Measurements from ENCODE around the gene OR10H1.

The OR10H1 gene

GRCh38 chr19:15831626-15832025 lies 16.2 kb upstream of the OR10H1 start:
- TF ChIP-seq RARB (CRISPR knock-in tag; IDR thresholded peaks at IDR 0.05) (no peak), ESRRG (CRISPR knock-in tag; IDR thresholded peaks at IDR 0.05) (no peak), CSDC2 (CRISPR knock-in tag; IDR thresholded peaks at IDR 0.05) (no peak), TCF4 (CRISPR knock-in tag; IDR thresholded peaks at IDR 0.05; ENCODE audit: borderline replicate concordance) (no peak), BACH2 (CRISPR knock-in tag; IDR thresholded peaks at IDR 0.05; ENCODE audit: borderline replicate concordance) (no peak), ZNF565 (CRISPR knock-in tag; conservative IDR thresholded peaks at IDR 0.05; ENCODE audit: low read depth) (no peak), ZC3H10 (CRISPR knock-in tag; IDR thresholded peaks at IDR 0.05) (no peak), SNAI2 (CRISPR knock-in tag; IDR thresholded peaks at IDR 0.05) (no peak), ARNTL (CRISPR knock-in tag; IDR thresholded peaks at IDR 0.05; ENCODE audit: borderline replicate concordance, low read depth) (no peak), TOX (CRISPR knock-in tag; IDR thresholded peaks at IDR 0.05; ENCODE audit: borderline replicate concordance) (no peak), CSRNP3 (CRISPR knock-in tag; IDR thresholded peaks at IDR 0.05) (no peak), ZNF70 (CRISPR knock-in tag; IDR thresholded peaks at IDR 0.05) (no peak), ISL1 (CRISPR knock-in tag; IDR thresholded peaks at IDR 0.05) (no peak), ZFP30 (CRISPR knock-in tag; IDR thresholded peaks at IDR 0.05) (no peak), OSR1 (CRISPR knock-in tag; IDR thresholded peaks at IDR 0.05) (no peak), CREB5 (CRISPR knock-in tag; IDR thresholded peaks at IDR 0.05; ENCODE audit: low read depth) (no peak), ZFP3 (CRISPR knock-in tag; IDR thresholded peaks at IDR 0.05) (no peak)
- TF ChIP-seq, protein P1, sequence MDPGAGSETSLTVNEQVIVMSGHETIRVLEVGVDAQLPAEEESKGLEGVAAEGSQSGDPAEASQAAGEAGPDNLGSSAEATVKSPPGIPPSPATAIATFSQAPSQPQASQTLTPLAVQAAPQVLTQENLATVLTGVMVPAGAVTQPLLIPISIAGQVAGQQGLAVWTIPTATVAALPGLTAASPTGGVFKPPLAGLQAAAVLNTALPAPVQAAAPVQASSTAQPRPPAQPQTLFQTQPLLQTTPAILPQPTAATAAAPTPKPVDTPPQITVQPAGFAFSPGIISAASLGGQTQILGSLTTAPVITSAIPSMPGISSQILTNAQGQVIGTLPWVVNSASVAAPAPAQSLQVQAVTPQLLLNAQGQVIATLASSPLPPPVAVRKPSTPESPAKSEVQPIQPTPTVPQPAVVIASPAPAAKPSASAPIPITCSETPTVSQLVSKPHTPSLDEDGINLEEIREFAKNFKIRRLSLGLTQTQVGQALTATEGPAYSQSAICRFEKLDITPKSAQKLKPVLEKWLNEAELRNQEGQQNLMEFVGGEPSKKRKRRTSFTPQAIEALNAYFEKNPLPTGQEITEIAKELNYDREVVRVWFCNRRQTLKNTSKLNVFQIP (CRISPR knock-in tag; IDR thresholded peaks at IDR 0.05; ENCODE audit: borderline replicate concordance, low read depth) = no peak
- TF ChIP-seq, protein P2, sequence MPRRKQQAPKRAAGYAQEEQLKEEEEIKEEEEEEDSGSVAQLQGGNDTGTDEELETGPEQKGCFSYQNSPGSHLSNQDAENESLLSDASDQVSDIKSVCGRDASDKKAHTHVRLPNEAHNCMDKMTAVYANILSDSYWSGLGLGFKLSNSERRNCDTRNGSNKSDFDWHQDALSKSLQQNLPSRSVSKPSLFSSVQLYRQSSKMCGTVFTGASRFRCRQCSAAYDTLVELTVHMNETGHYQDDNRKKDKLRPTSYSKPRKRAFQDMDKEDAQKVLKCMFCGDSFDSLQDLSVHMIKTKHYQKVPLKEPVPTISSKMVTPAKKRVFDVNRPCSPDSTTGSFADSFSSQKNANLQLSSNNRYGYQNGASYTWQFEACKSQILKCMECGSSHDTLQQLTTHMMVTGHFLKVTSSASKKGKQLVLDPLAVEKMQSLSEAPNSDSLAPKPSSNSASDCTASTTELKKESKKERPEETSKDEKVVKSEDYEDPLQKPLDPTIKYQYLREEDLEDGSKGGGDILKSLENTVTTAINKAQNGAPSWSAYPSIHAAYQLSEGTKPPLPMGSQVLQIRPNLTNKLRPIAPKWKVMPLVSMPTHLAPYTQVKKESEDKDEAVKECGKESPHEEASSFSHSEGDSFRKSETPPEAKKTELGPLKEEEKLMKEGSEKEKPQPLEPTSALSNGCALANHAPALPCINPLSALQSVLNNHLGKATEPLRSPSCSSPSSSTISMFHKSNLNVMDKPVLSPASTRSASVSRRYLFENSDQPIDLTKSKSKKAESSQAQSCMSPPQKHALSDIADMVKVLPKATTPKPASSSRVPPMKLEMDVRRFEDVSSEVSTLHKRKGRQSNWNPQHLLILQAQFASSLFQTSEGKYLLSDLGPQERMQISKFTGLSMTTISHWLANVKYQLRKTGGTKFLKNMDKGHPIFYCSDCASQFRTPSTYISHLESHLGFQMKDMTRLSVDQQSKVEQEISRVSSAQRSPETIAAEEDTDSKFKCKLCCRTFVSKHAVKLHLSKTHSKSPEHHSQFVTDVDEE (CRISPR knock-in tag; IDR thresholded peaks at IDR 0.05) = no peak
- no peak for ATAC-seq

DNA sequence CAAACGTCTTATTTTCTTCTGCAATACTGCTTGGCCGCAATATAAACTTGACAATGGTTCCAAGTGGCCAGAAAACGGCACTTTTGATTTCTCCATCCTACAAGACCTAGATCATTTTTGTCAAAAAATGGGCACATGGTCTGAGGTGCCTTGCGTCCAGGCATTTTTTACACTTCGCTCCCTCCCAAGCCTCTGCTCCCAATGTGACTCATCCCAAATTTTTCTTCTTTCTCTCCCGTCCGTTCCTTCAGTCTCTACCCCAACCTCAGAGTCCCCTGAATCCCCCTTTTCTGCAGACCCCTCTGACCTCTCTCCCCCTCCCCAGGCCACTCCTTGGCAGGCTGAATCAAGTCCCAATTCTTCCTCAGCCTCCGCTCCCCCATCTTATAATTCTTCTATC lies 14.3 kb upstream of the OR10H1 start:
- TF ChIP-seq BACH2 (CRISPR knock-in tag; IDR thresholded peaks at IDR 0.05; ENCODE audit: borderline replicate concordance) = no peak
- no peak for TF ChIP-seq CSRNP3 (CRISPR knock-in tag; IDR thresholded peaks at IDR 0.05)
- TF ChIP-seq ESRRG (CRISPR knock-in tag; IDR thresholded peaks at IDR 0.05) = no peak
- no peak for TF ChIP-seq ZFP3 (CRISPR knock-in tag; IDR thresholded peaks at IDR 0.05)
- no peak for TF ChIP-seq GLIS3 (CRISPR knock-in tag; IDR thresholded peaks at IDR 0.05)
- no peak for TF ChIP-seq ZFP30 (CRISPR knock-in tag; IDR thresholded peaks at IDR 0.05)
- TF ChIP-seq, protein P1 (CRISPR knock-in tag; IDR thresholded peaks at IDR 0.05; ENCODE audit: borderline replicate concordance, low read depth) = no peak
- TF ChIP-seq ARNTL (CRISPR knock-in tag; IDR thresholded peaks at IDR 0.05; ENCODE audit: borderline replicate concordance, low read depth) = no peak
- TF ChIP-seq SNAI2 (CRISPR knock-in tag; IDR thresholded peaks at IDR 0.05) = no peak
- TF ChIP-seq TCF4 (CRISPR knock-in tag; IDR thresholded peaks at IDR 0.05; ENCODE audit: borderline replicate concordance) = no peak
- TF ChIP-seq ZNF565 (CRISPR knock-in tag; conservative IDR thresholded peaks at IDR 0.05; ENCODE audit: low read depth) = no peak
- TF ChIP-seq PPARA (CRISPR knock-in tag; IDR thresholded peaks at IDR 0.05; ENCODE audit: borderline replicate concordance) = no peak
- no peak for TF ChIP-seq TOX (CRISPR knock-in tag; IDR thresholded peaks at IDR 0.05; ENCODE audit: borderline replicate concordance)
- TF ChIP-seq ISL1 (CRISPR knock-in tag; IDR thresholded peaks at IDR 0.05) = no peak
- no peak for TF ChIP-seq OSR1 (CRISPR knock-in tag; IDR thresholded peaks at IDR 0.05)
- TF ChIP-seq CSDC2 (CRISPR knock-in tag; IDR thresholded peaks at IDR 0.05) = no peak
- TF ChIP-seq, protein P3, sequence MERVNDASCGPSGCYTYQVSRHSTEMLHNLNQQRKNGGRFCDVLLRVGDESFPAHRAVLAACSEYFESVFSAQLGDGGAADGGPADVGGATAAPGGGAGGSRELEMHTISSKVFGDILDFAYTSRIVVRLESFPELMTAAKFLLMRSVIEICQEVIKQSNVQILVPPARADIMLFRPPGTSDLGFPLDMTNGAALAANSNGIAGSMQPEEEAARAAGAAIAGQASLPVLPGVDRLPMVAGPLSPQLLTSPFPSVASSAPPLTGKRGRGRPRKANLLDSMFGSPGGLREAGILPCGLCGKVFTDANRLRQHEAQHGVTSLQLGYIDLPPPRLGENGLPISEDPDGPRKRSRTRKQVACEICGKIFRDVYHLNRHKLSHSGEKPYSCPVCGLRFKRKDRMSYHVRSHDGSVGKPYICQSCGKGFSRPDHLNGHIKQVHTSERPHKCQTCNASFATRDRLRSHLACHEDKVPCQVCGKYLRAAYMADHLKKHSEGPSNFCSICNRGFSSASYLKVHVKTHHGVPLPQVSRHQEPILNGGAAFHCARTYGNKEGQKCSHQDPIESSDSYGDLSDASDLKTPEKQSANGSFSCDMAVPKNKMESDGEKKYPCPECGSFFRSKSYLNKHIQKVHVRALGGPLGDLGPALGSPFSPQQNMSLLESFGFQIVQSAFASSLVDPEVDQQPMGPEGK (CRISPR knock-in tag; IDR thresholded peaks at IDR 0.05; ENCODE audit: borderline replicate concordance) = no peak
- no peak for TF ChIP-seq RARB (CRISPR knock-in tag; IDR thresholded peaks at IDR 0.05)
- no peak for TF ChIP-seq ZNF70 (CRISPR knock-in tag; IDR thresholded peaks at IDR 0.05)
- no peak for TF ChIP-seq ZNF8 (CRISPR knock-in tag; IDR thresholded peaks at IDR 0.05)
- ATAC-seq = no peak
